HepG2 (cell line): Measurements from ENCODE around the gene COL26A1. TPM values are rescaled to one million over a fixed set of nuclear protein-coding genes. Genes with fewer than 3 reads are reported as not detected.
A peak's percentile ranks its signal among the peaks of the same experiment; 100 is the strongest.

ENCODE experiments used
- AGO2 ChIP-seq: fragments of 200-400 bp; formaldehyde crosslinking; optimal IDR thresholded peaks from 2 replicates; pipeline ENCODE3; 2017; ENCODE audit warnings: mild to moderate bottlenecking, low read depth, low read length, moderate library complexity
- ARID4A ChIP-seq: sonication (generic); formaldehyde crosslinking; IDR thresholded peaks from 2 replicates; pipeline ENCODE4 v1.5.0; 2020; ENCODE audit warnings: mild to moderate bottlenecking, missing genetic modification reagents, borderline replicate concordance
- ATF7 ChIP-seq, 2 experiments: fragments of 450-650 bp in 1 of 2; sonication (generic) in 1 of 2; formaldehyde crosslinking in 1 of 2; IDR thresholded peaks; 2 replicates each; pipeline versions ENCODE4 v1.4.0 to v1.6.1; 2016 to 2020; ENCODE audit warnings: antibody characterized with exemption in 1 of 2, mild to moderate bottlenecking in 1 of 2, missing genetic modification reagents in 1 of 2
- IRF9 ChIP-seq: sonication (generic); formaldehyde crosslinking; IDR thresholded peaks from 2 replicates; pipeline ENCODE4 v1.8.0; 2022; ENCODE audit warnings: missing genetic modification reagents, mild to moderate bottlenecking, borderline replicate concordance
- KDM5A ChIP-seq: fragments of 200-600 bp; sonication (generic); IDR thresholded peaks from 2 replicates; pipeline ENCODE4 v1.7.0; 2018; ENCODE audit warnings: antibody characterized with exemption, mild to moderate bottlenecking, low read length, borderline replicate concordance
- NR2C2 ChIP-seq: sonication (generic); formaldehyde crosslinking; IDR thresholded peaks from 2 replicates; pipeline ENCODE4 v1.4.0; 2020; ENCODE audit warnings: missing genetic modification reagents, mild to moderate bottlenecking, moderate library complexity, borderline replicate concordance
- SMAD3 ChIP-seq: sonication (generic); formaldehyde crosslinking; IDR thresholded peaks from 2 replicates; pipeline ENCODE4 v1.4.0; 2020; ENCODE audit warnings: missing genetic modification reagents
- SP140L ChIP-seq: sonication (generic); formaldehyde crosslinking; IDR thresholded peaks from 2 replicates; pipeline ENCODE4 v1.4.0; 2020; ENCODE audit warnings: missing genetic modification reagents, borderline replicate concordance
- SPEN ChIP-seq: sonication (generic); formaldehyde crosslinking; IDR thresholded peaks from 2 replicates; pipeline ENCODE4 v1.5.1; 2020; ENCODE audit warnings: low read depth, mild to moderate bottlenecking, missing genetic modification reagents
- ZMAT3 ChIP-seq: sonication (generic); formaldehyde crosslinking; conservative IDR thresholded peaks from 2 replicates; pipeline ENCODE4 v1.7.0; 2021; ENCODE audit warnings: missing genetic modification reagents
- ZNF101 ChIP-seq: sonication (generic); formaldehyde crosslinking; IDR thresholded peaks from 2 replicates; pipeline ENCODE4 v1.4.0; 2020; ENCODE audit warnings: mild to moderate bottlenecking, low read depth, missing genetic modification reagents, borderline replicate concordance
- ZNF577 ChIP-seq: sonication (generic); formaldehyde crosslinking; IDR thresholded peaks from 2 replicates; pipeline ENCODE4 v1.4.0; 2020; ENCODE audit warnings: mild to moderate bottlenecking, low read depth, missing genetic modification reagents, borderline replicate concordance
- ZNF761 ChIP-seq: sonication (generic); formaldehyde crosslinking; conservative IDR thresholded peaks from 2 replicates; pipeline ENCODE4 v1.4.0; 2020; ENCODE audit warnings: mild to moderate bottlenecking, missing genetic modification reagents
- ZNF878 ChIP-seq: sonication (generic); formaldehyde crosslinking; IDR thresholded peaks from 2 replicates; pipeline ENCODE4 v1.8.1; 2023; ENCODE audit warnings: mild to moderate bottlenecking, missing genetic modification reagents, moderate library complexity
- polyA plus RNA-seq, 8 experiments: library from polyadenylated mRNA; depleted of rRNA in 3 of 8; stranded (reverse) in 7 of 8; unstranded in 1 of 8; fragments of >200 nt; fragmentation: Illumina TruSeq in 4 of 8; extraction: Trizol in 4 of 8; gene quantifications; 2 replicates each; pipeline versions ENCODE4 v1.2.1 to v1.2.3, GENCODE V29; 2011 to 2016; ENCODE audit warnings: low read depth in 4 of 8, missing spikeins in 1 of 8, mixed read lengths in 1 of 8; ENCODE audit not compliant: insufficient read depth in 1 of 8
- total RNA-seq, 5 experiments: library from RNA; depleted of rRNA; stranded (reverse); fragments of >200 nt; fragmentation: Illumina TruSeq; extraction: Trizol; gene quantifications; 2 replicates each; pipeline ENCODE4 v1.2.3, GENCODE V29; 2016; ENCODE audit warnings: low read depth in 1 of 5
- TF ChIP-seq, protein P1 (sequence below): IDR thresholded peaks from 2 replicates; pipeline ENCODE4 v1.6.1; 2016; ENCODE audit warnings: mild to moderate bottlenecking, missing biosample characterization, missing genetic modification reagents
- TF ChIP-seq, protein P2 (sequence below): sonication (generic); formaldehyde crosslinking; IDR thresholded peaks from 2 replicates; pipeline ENCODE4 v1.8.1; 2023; ENCODE audit warnings: missing genetic modification reagents, mild to moderate bottlenecking, borderline replicate concordance
- TF ChIP-seq, protein P3 (sequence below): sonication (generic); formaldehyde crosslinking; IDR thresholded peaks from 2 replicates; pipeline ENCODE4 v1.8.1; 2023; ENCODE audit warnings: mild to moderate bottlenecking, moderate library complexity, missing genetic modification reagents
- TF ChIP-seq, protein P4 (sequence below): sonication (generic); formaldehyde crosslinking; IDR thresholded peaks from 2 replicates; pipeline ENCODE4 v1.4.0; 2020; ENCODE audit warnings: mild to moderate bottlenecking, low read depth, missing genetic modification reagents

COL26A1 gene
- total and polyA plus RNA-seq, 2 of the 13 experiments (the other 11 are each of a cell fraction or from before 2014, with no cell fraction given) = 7.8 to 9.2 TPM

GRCh38 chr7:101362334-101363195, at the start of gene COL26A1 (continued):
- TF ChIP-seq ARID4A (CRISPR knock-in tag) (peak; percentile 16; the same call in 1 of the 2 replicates), KDM5A (no peak), AGO2 (peak; percentile 28), ATF7 (IDR thresholded peaks at IDR 0.05) (no peak), ATF7 (CRISPR knock-in tag; IDR thresholded peaks at IDR 0.05) (no peak), ZNF577 (CRISPR knock-in tag) (no peak), ZNF878 (CRISPR knock-in tag) (no peak), ZMAT3 (CRISPR knock-in tag) (no peak), SP140L (no peak), SMAD3 (no peak), NR2C2 (CRISPR knock-in tag) (no peak), ZNF761 (no peak), SPEN (CRISPR knock-in tag) (no peak), IRF9 (no peak), ZNF101 (CRISPR knock-in tag) (no peak)
- TF ChIP-seq, protein P1, sequence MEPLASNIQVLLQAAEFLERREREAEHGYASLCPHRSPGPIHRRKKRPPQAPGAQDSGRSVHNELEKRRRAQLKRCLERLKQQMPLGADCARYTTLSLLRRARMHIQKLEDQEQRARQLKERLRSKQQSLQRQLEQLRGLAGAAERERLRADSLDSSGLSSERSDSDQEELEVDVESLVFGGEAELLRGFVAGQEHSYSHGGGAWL (CRISPR knock-in tag) = 0 out of 2 replicates have a peak, but pooled peaks have one; percentile 23
- TF ChIP-seq, protein P2, sequence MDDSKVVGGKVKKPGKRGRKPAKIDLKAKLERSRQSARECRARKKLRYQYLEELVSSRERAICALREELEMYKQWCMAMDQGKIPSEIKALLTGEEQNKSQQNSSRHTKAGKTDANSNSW = no peak
- TF ChIP-seq, protein P3, sequence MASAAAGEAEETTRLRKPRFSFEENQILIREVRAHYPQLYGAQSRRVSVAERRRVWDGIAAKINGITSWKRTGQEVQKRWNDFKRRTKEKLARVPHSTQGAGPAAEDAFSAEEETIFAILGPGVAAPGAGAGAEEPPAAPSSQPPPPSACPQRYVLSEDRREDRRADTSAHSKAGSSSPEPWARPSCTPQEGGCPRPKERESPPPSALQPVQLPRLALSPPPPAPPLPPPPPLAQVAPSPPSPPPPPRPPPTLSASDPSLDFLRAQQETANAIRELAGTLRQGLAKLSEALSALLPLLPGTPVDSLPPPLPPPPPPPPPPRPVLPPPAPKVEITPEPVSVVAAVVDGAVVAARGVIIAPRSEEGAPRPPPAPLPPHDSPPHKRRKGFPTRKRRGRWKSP (CRISPR knock-in tag) = no peak
- TF ChIP-seq, protein P4, sequence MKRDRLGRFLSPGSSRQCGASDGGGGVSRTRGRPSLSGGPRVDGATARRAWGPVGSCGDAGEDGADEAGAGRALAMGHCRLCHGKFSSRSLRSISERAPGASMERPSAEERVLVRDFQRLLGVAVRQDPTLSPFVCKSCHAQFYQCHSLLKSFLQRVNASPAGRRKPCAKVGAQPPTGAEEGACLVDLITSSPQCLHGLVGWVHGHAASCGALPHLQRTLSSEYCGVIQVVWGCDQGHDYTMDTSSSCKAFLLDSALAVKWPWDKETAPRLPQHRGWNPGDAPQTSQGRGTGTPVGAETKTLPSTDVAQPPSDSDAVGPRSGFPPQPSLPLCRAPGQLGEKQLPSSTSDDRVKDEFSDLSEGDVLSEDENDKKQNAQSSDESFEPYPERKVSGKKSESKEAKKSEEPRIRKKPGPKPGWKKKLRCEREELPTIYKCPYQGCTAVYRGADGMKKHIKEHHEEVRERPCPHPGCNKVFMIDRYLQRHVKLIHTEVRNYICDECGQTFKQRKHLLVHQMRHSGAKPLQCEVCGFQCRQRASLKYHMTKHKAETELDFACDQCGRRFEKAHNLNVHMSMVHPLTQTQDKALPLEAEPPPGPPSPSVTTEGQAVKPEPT (CRISPR knock-in tag) = no peak
